SU-DHL-6 (cell line): ENCODE results near the gene BASP1.

ENCODE experiments used
- H2AFZ ChIP-seq: fragments of 200-600 bp; sonication (generic); 2 replicates; pipeline ENCODE4 v1.6.1; 2014; ENCODE audit warnings: low read depth, mild to moderate bottlenecking, moderate library complexity, mixed read lengths, antibody characterized with exemption, low read length; ENCODE audit not compliant: severe bottlenecking
- H3F3A ChIP-seq: fragments of 200-600 bp; shearing (Covaris generic); 2 replicates; pipeline ENCODE4 v1.6.0; 2016; ENCODE audit warnings: antibody characterized with exemption, mild to moderate bottlenecking; ENCODE audit not compliant: insufficient read depth
- H3K27ac ChIP-seq: fragments of 200-600 bp; sonication (generic); 2 replicates; pipeline ENCODE4 v1.5.1; 2016; ENCODE audit warnings: low read depth, mild to moderate bottlenecking, low read length, moderate library complexity, mixed read lengths
- H3K27me3 ChIP-seq: fragments of 200-600 bp; sonication (generic), shearing (Covaris generic); 2 replicates; pipeline ENCODE4 v1.6.0; 2014; ENCODE audit warnings: mild to moderate bottlenecking, low read length
- H3K36me3 ChIP-seq: fragments of 200-600 bp; sonication (generic); 2 replicates; pipeline ENCODE4 v1.6.1; 2014; ENCODE audit warnings: mild to moderate bottlenecking, low read length, mixed read lengths
- H3K4me2 ChIP-seq: fragments of 300-600, 200-600 bp; shearing (Covaris generic), sonication (generic); 2 replicates; pipeline ENCODE4 v1.6.0; 2014; ENCODE audit warnings: low read length, low read depth, mild to moderate bottlenecking; ENCODE audit not compliant: poor library complexity, severe bottlenecking
- H3K4me3 ChIP-seq: fragments of 200-600 bp; sonication (generic); 2 replicates; pipeline ENCODE4 v1.5.1; 2014; ENCODE audit warnings: antibody characterized with exemption, low read length, mild to moderate bottlenecking, mixed read lengths; ENCODE audit not compliant: insufficient read depth, poor library complexity, severe bottlenecking
- H3K79me2 ChIP-seq: fragments of 200-600 bp; sonication (generic); 2 replicates; pipeline ENCODE4 v1.6.1; 2014; ENCODE audit warnings: mild to moderate bottlenecking, low read length, moderate library complexity; ENCODE audit not compliant: insufficient read depth
- H3K9ac ChIP-seq: fragments of 200-600 bp; sonication (generic); 2 replicates; pipeline ENCODE4 v1.7.0; 2014; ENCODE audit warnings: mild to moderate bottlenecking, low read length
- H3K9me2 ChIP-seq: fragments of 200-600 bp; sonication (generic); replicated peaks from 2 replicates; pipeline ENCODE4 v1.6.1; 2014; ENCODE audit warnings: low read length; ENCODE audit not compliant: insufficient read depth
- H3K9me3 ChIP-seq: fragments of 200-600 bp; sonication (generic); 2 replicates; pipeline ENCODE4 v1.6.1; 2014; ENCODE audit warnings: low read length, mixed read lengths; ENCODE audit not compliant: insufficient read depth
- H4K20me1 ChIP-seq: fragments of 200-600 bp; sonication (generic); 2 replicates; pipeline ENCODE4 v1.6.1; 2014; ENCODE audit warnings: low read depth, mild to moderate bottlenecking, antibody characterized with exemption, low read length, moderate library complexity, mixed read lengths
- CTCF ChIP-seq: fragments of 200-600 bp; sonication (generic); IDR thresholded peaks from one replicate; pipeline ENCODE4 v1.5.1; 2017; ENCODE audit warnings: antibody characterized with exemption, mild to moderate bottlenecking, low read length, moderate library complexity; ENCODE audit not compliant: insufficient read depth, poor library complexity, severe bottlenecking
- EZH2phosphoT487 ChIP-seq: fragments of 200-600 bp; sonication (generic), shearing (Covaris generic); conservative IDR thresholded peaks from 2 replicates; pipeline ENCODE4 v1.6.1; 2018; ENCODE audit warnings: mild to moderate bottlenecking, antibody characterized with exemption, low read length, moderate library complexity, mixed read lengths

BASP1 gene

GRCh38 chr5:17294639-17295311 is 77.3 kb downstream of the BASP1 start:
- no peaks in the 10 kb centered on the region for H3K79me2 ChIP-seq
- no peak overlapping the region for H3K27ac ChIP-seq
- TF ChIP-seq EZH2phosphoT487: no peak
- no peak for TF ChIP-seq CTCF
- H3F3A ChIP-seq: no peaks in the 10 kb centered on the region
- no peaks in the 10 kb centered on the region for H3K9me3 ChIP-seq
- no peak overlapping the region for H3K9ac ChIP-seq
- H3K27me3 ChIP-seq: no peaks in the 10 kb centered on the region
- no peaks in the 10 kb centered on the region for H4K20me1 ChIP-seq
- H3K9me2 ChIP-seq: no peaks in the 10 kb centered on the region
- H2AFZ ChIP-seq: no peak overlapping the region
- H3K36me3 ChIP-seq: no peaks in the 10 kb centered on the region
- H3K4me3 ChIP-seq: no peak overlapping the region
- no peak overlapping the region for H3K4me2 ChIP-seq

DNA sequence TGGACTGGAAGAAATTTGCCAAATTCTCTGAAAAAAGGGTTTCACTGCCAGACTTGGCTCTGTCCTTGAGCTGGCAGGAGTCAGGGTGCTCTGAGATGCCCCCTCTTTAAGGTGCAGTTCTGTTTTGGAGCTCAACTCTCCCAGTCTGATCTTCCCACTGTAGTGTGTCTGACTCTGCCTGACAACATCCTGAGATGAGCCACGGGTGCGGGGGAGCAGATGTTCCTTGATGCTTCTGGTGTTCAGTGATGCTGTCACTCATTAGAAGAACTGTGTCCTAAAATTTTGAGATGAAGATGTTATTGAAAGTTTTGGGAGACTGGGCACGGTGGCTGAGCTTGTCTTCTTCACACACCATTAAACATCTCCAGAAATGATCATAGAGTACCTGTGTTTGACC is 78.2 kb downstream of the BASP1 start:
- no peak overlapping the region for H3K9ac ChIP-seq
- H4K20me1 ChIP-seq: no peaks in the 10 kb centered on the region
- H3K4me3 ChIP-seq: no peak overlapping the region
- H3K4me2 ChIP-seq: no peak overlapping the region
- no peak for TF ChIP-seq CTCF
- no peak for TF ChIP-seq EZH2phosphoT487
- H3K79me2 ChIP-seq: no peaks in the 10 kb centered on the region
- H3K36me3 ChIP-seq: no peaks in the 10 kb centered on the region
- H3K27me3 ChIP-seq: no peaks in the 10 kb centered on the region
- no peak overlapping the region for H2AFZ ChIP-seq
- no peak overlapping the region for H3K27ac ChIP-seq
- H3K9me2 ChIP-seq: no peaks in the 10 kb centered on the region
- H3K9me3 ChIP-seq: no peaks in the 10 kb centered on the region
- H3F3A ChIP-seq: no peaks in the 10 kb centered on the region

DNA sequence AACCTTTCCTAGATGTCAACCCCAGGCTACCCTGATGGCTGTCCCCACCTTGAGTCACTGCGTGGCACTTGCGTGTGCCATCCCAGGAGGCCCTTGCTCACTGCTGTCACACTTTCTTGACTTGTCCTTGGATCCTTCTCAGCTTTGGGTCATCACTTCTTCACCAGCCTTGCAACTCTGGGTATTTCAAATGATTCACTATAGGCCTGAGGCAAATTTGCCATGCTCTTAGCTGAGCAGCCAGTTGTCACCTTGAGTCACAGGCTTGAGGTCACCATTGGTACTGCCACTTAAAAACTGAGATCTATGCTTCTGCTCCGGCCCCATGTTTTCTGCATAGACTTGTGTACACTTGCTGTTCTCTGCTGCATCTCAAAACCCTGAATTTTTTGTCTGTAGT is 84.7 kb downstream of the BASP1 start:
- Histone ChIP-seq H3K9me3 (no peaks in the 10 kb centered on the region), H3K79me2 (no peaks in the 10 kb centered on the region), H3K27me3 (no peaks in the 10 kb centered on the region), H3K4me2 (no peak overlapping the region), H4K20me1 (no peaks in the 10 kb centered on the region), H3K9ac (no peak overlapping the region), H3F3A (no peaks in the 10 kb centered on the region), H3K36me3 (no peaks in the 10 kb centered on the region), H3K9me2 (no peaks in the 10 kb centered on the region), H3K4me3 (no peak overlapping the region), H3K27ac (no peak overlapping the region), H2AFZ (no peak overlapping the region)
- TF ChIP-seq EZH2phosphoT487: no peak
- no peak for TF ChIP-seq CTCF
